Kidney (tissue), 14 donors: Measurements from ENCODE around the gene SEMA6A. TPM values are rescaled to one million over a fixed set of nuclear protein-coding genes. Genes with fewer than 3 reads are reported as not detected.
A peak's percentile ranks its signal among the peaks of the same experiment; 100 is the strongest.

Experiments used
- DNase-seq, 5 donors: peaks; one replicate each; pipeline ENCODE4 v3.0.0-alpha.2; 2013 to 2020
- FAIRE-seq: peaks from 2 replicates; lab custom pipeline; 2012; peaks lifted over from hg19 to GRCh38; lab: Jason Lieb, UNC
- H3K27ac ChIP-seq, 2 donors: one replicate each; pipeline ENCODE4 v1.7.0; 2013; ENCODE audit warnings: low read depth in 2 of 2, low read length in 2 of 2, inconsistent platforms in 1 of 2
- H3K27me3 ChIP-seq: one replicate; pipeline ENCODE4 v1.7.1; 2013; ENCODE audit warnings: low read length, inconsistent platforms; ENCODE audit not compliant: control insufficient read depth, insufficient read depth
- H3K36me3 ChIP-seq, 3 donors: one replicate each; pipeline versions ENCODE4 v1.7.0 to v1.7.1; 2013; ENCODE audit warnings: low read length in 3 of 3, control low read depth in 1 of 3, inconsistent platforms in 1 of 3; ENCODE audit not compliant: insufficient read depth in 3 of 3, control insufficient read depth in 2 of 3
- H3K4me1 ChIP-seq, 3 donors: one replicate each; pipeline versions ENCODE4 v1.7.0 to v1.7.1; 2013; ENCODE audit warnings: low read length in 3 of 3, inconsistent platforms in 1 of 3, low read depth in 1 of 3; ENCODE audit not compliant: control insufficient read depth in 2 of 3, insufficient read depth in 2 of 3
- H3K4me3 ChIP-seq, 3 donors: one replicate each; pipeline versions ENCODE4 v1.7.0 to v1.8.1; 2013; ENCODE audit warnings: low read length in 3 of 3, control low read depth in 1 of 3, inconsistent platforms in 1 of 3
- H3K9ac ChIP-seq, 3 donors: one replicate each; pipeline versions ENCODE4 v1.7.0 to v1.7.1; 2013; ENCODE audit warnings: low read length in 3 of 3, control low read depth in 1 of 3, inconsistent platforms in 1 of 3
- H3K9me3 ChIP-seq, 3 donors: one replicate each; pipeline versions ENCODE4 v1.7.0 to v1.7.1; 2013; ENCODE audit warnings: low read length in 3 of 3, control low read depth in 1 of 3, inconsistent platforms in 1 of 3; ENCODE audit not compliant: control insufficient read depth in 2 of 3, insufficient read depth in 1 of 3
- intact Hi-C: fragments of 100-400 bp; cut with DNase I; formaldehyde crosslinking; loops from one replicate; pipeline ENCODE4 v1.11.1; 2022
- polyA plus RNA-seq: library from polyadenylated mRNA; stranded (reverse); fragments of 350-450 nt; fragmentation: Illumina TruSeq; extraction: RNeasy Lipid Tissue Mini Kit (QIAGEN cat#74804); gene quantifications from one replicate; pipeline ENCODE4 v1.2.3, GENCODE V29; 2014; ENCODE audit warnings: low read depth, low replicate concordance; ENCODE audit not compliant: insufficient read depth
- total RNA-seq: library from RNA; stranded (reverse); fragmentation: NEBNext Ultra II Directional; extraction: Animal tissue kit (Norgen Biotek cat#: 25700); gene quantifications from one replicate; pipeline ENCODE4 v1.2.1, GENCODE V29; 2021
- TF ChIP-seq, protein P1 (sequence below): IDR thresholded peaks from 3 replicates; pipeline ENCODE4 v1.5.1; 2012; ENCODE audit warnings: mild to moderate bottlenecking, moderate library complexity, borderline replicate concordance; ENCODE audit not compliant: insufficient read depth; ENCODE audit errors: extremely low read depth
- donor health status: control.
- donor health status: control.
- donor health status: control.
- donor health status: control.
- donor health status: control.
- donor health status: DM: yes; HTN: yes; CAD: no.
- donor health status: Normal renal cell carcinoma (clear cell type).

SEMA6A gene
- total and polyA plus RNA-seq, 2 donors from 2014 or later: 4.0 to 51.6 TPM

DNA sequence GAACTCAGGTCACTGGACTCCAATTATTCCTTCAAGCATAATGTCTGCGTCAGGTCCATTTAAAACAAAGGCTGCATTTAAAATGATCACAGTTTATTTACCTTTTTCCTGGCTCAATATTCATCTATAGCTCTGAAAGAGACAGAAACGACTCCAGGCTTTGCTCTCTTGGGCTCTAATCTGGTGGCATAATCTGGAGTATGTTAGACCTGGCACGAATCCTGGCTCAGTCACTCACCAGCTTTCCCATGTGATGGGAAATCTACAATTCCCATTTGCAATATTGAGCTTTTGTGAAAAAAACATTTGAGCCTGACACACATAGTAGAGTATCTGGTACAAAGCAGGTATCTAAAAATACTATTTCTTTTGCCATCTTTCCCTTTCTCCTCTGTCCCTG, 155.8 kb downstream of the SEMA6A start:
- no peak overlapping the region for H3K9ac ChIP-seq
- no peaks in the 10 kb centered on the region for H3K4me1 ChIP-seq
- H3K27me3 ChIP-seq: no peaks in the 10 kb centered on the region
- DNase-seq (no peak), FAIRE-seq (no peak)
- H3K36me3 ChIP-seq: no peaks in the 10 kb centered on the region
- TF ChIP-seq, protein P1, sequence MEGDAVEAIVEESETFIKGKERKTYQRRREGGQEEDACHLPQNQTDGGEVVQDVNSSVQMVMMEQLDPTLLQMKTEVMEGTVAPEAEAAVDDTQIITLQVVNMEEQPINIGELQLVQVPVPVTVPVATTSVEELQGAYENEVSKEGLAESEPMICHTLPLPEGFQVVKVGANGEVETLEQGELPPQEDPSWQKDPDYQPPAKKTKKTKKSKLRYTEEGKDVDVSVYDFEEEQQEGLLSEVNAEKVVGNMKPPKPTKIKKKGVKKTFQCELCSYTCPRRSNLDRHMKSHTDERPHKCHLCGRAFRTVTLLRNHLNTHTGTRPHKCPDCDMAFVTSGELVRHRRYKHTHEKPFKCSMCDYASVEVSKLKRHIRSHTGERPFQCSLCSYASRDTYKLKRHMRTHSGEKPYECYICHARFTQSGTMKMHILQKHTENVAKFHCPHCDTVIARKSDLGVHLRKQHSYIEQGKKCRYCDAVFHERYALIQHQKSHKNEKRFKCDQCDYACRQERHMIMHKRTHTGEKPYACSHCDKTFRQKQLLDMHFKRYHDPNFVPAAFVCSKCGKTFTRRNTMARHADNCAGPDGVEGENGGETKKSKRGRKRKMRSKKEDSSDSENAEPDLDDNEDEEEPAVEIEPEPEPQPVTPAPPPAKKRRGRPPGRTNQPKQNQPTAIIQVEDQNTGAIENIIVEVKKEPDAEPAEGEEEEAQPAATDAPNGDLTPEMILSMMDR: no peak
- H3K27ac ChIP-seq: no peak overlapping the region
- H3K4me3 ChIP-seq: no peak overlapping the region
- intact Hi-C loops: no loop called here
- H3K9me3 ChIP-seq: no peaks in the 10 kb centered on the region

- Histone ChIP-seq H3K27me3 (no peaks in the 10 kb centered on the region), H3K9ac (no peak overlapping the region), H3K4me1 (no peaks in the 10 kb centered on the region), H3K9me3 (no peaks in the 10 kb centered on the region), H3K36me3 (no peaks in the 10 kb centered on the region), H3K27ac (no peak overlapping the region), H3K4me3 (no peak overlapping the region)
- intact Hi-C loops: no loop called here
- TF ChIP-seq, protein P1: no peak
- DNase-seq: no peak
- FAIRE-seq: no peak
Observed at GRCh38 chr5:116418016-116418415, 156.6 kb downstream of the SEMA6A start.

DNA sequence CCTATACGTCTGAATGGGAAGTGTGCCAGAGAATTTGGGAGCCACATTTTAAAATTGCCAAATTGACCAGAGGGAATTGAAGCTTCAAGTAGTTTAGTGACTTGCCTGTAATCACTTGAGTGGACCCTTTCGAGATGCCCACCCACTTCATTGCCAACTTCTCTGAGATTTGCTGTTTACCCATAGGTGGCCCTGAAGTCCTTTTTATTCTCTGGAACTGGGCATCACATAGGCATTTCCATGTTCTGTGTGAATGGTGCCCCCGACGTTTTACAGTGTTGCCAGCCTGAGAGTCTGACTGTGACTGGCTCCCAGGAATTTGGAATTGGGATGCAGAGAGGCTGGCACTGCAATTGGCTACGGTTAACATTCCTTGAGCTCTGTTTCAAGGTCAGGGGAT, 158.6 kb downstream of the SEMA6A start:
- no peaks in the 10 kb centered on the region for H3K36me3 ChIP-seq
- no peaks in the 10 kb centered on the region for H3K9me3 ChIP-seq
- no peaks in the 10 kb centered on the region for H3K27me3 ChIP-seq
- no peak overlapping the region for H3K4me3 ChIP-seq
- H3K4me1 ChIP-seq: peaks cover 0 to 4% (median 0%) of the 10 kb centered on the region in 3 donors
- intact Hi-C loops: no loop called here
- TF ChIP-seq, protein P1: no peak
- no peak overlapping the region for H3K27ac ChIP-seq
- FAIRE-seq (no peak), DNase-seq (no peak)
- H3K9ac ChIP-seq: no peak overlapping the region

GRCh38 chr5:116415182-116415581, 159.4 kb downstream of the SEMA6A start:
- Histone ChIP-seq H3K9ac (no peak overlapping the region), H3K4me1 (peaks cover 0 to 7% (median 0%) of the 10 kb centered on the region in 3 donors), H3K4me3 (no peak overlapping the region), H3K27ac (no peak overlapping the region), H3K27me3 (no peaks in the 10 kb centered on the region), H3K36me3 (no peaks in the 10 kb centered on the region), H3K9me3 (no peaks in the 10 kb centered on the region)
- TF ChIP-seq, protein P1: no peak
- FAIRE-seq: no peak
- DNase-seq: peak in 3 of 5 donors; percentile 37 to 76 (median 46)
- intact Hi-C loops: no loop called here
